Measurements from ENCODE around the gene RAPGEF1.

DNA sequence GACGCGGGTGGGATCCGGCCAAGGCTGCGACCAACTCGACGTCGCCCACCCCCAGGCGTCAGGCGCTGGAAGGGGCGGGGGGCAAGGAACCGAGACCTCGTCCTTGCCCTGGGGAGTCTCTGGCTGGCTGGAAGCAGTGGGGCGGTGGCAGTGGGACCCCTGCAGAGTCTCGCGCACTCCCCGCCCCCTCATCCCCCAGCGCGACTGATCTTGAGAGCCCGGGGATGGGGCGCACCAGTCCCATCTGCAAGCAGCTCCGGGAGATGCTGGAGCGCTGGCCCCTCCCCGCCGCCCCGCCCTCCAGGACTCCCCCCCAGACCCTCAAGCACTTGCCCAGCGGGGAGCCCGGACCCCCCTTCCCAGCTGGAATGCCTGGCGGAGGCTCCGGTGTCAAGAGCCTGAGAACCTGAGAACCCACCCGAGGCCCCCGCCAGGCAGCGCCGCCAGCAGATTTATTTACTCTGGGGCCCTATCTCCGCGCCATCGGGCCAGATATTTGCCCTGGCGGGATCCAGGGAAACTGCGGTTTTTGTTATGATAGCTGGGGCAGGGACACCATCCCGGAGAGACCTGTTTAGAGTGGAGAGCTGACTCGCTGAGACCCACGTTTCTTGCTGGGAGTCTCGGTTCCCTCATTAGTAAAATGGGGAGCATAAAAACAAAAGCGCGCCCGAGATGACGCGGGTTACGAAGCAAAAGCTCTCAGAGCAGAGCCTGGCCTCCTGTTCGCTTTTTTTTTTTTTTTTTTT lies 193.4 kb downstream of the RAPGEF1 start:
- TF ChIP-seq, protein P1, sequence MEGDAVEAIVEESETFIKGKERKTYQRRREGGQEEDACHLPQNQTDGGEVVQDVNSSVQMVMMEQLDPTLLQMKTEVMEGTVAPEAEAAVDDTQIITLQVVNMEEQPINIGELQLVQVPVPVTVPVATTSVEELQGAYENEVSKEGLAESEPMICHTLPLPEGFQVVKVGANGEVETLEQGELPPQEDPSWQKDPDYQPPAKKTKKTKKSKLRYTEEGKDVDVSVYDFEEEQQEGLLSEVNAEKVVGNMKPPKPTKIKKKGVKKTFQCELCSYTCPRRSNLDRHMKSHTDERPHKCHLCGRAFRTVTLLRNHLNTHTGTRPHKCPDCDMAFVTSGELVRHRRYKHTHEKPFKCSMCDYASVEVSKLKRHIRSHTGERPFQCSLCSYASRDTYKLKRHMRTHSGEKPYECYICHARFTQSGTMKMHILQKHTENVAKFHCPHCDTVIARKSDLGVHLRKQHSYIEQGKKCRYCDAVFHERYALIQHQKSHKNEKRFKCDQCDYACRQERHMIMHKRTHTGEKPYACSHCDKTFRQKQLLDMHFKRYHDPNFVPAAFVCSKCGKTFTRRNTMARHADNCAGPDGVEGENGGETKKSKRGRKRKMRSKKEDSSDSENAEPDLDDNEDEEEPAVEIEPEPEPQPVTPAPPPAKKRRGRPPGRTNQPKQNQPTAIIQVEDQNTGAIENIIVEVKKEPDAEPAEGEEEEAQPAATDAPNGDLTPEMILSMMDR (IDR thresholded peaks at IDR 0.05): no peak
- TF ChIP-seq POLR2AphosphoS5 (IDR thresholded peaks at IDR 0.05; ENCODE audit: insufficient read depth in 1 of 2, low read depth in 1 of 2) (no peak), POLR2A (IDR thresholded peaks at IDR 0.05) (no peak)

Measured in vagina (tissue), 2 donors.